Neural progenitor cell (in vitro differentiated cells): ENCODE data around the gene MPP1.
A peak's percentile ranks its signal among the peaks of the same experiment; 100 is the strongest.

Source experiments
- CTCF ChIP-seq: fragments of 200-600 bp; sonication (generic); IDR thresholded peaks from 2 replicates; pipeline ENCODE4 v1.5.1; 2017; ENCODE audit warnings: antibody characterized with exemption, mild to moderate bottlenecking
- EZH2 ChIP-seq: fragments of 200-600 bp; sonication (generic); IDR thresholded peaks from 2 replicates; pipeline ENCODE4 v1.6.1; 2017; ENCODE audit warnings: antibody characterized with exemption, mild to moderate bottlenecking, moderate library complexity
- EZH2phosphoT487 ChIP-seq: fragments of 200-600 bp; sonication (generic); IDR thresholded peaks from 2 replicates; pipeline ENCODE4 v1.6.1; 2017; ENCODE audit warnings: antibody characterized with exemption

GRCh38 chrX:154840856-154841255 lies 35.6 kb upstream of the MPP1 start:
- TF ChIP-seq CTCF, result peak; percentile 40
- TF ChIP-seq EZH2, result no peak
- no peak for TF ChIP-seq EZH2phosphoT487
